Lung (tissue), 12 donors: ENCODE data around the gene JMJD8. TPM values are rescaled to one million over a fixed set of nuclear protein-coding genes. Genes with fewer than 3 reads are reported as not detected.

Source experiments
- ATAC-seq: fragments of 200-7000 bp; cut with Tn5 transposase; one replicate; pipeline ENCODE4 v1.9.1; 2020; ENCODE audit warnings: moderate number of reproducible peaks; ENCODE audit not compliant: insufficient read depth, low FRiP score
- DNase-seq, 3 donors: peaks; one replicate each; pipeline ENCODE4 v3.0.0-alpha.2; 2013 to 2017
- H3K27ac ChIP-seq, 2 donors: one replicate each; pipeline ENCODE4 v1.5.1; 2013; ENCODE audit warnings: mild to moderate bottlenecking in 2 of 2, moderate library complexity in 2 of 2, control low read depth in 1 of 2, inconsistent platforms in 1 of 2, low read depth in 1 of 2, low read length in 1 of 2
- H3K27me3 ChIP-seq, 3 donors: one replicate each; pipeline ENCODE4 v1.5.1; 2013; ENCODE audit warnings: low read length in 2 of 3; ENCODE audit not compliant: control insufficient read depth in 3 of 3, insufficient read depth in 3 of 3
- H3K36me3 ChIP-seq, 4 donors: one replicate each; pipeline ENCODE4 v1.5.1; 2013; ENCODE audit warnings: low read length in 4 of 4, mild to moderate bottlenecking in 1 of 4, moderate library complexity in 1 of 4; ENCODE audit not compliant: control insufficient read depth in 4 of 4, insufficient read depth in 4 of 4
- H3K4me1 ChIP-seq, 5 donors: one replicate each; pipeline ENCODE4 v1.5.1; 2013; ENCODE audit warnings: low read length in 5 of 5, mild to moderate bottlenecking in 2 of 5, moderate library complexity in 1 of 5; ENCODE audit not compliant: control insufficient read depth in 5 of 5, insufficient read depth in 5 of 5
- H3K4me3 ChIP-seq: one replicate; pipeline ENCODE4 v1.5.1; 2013; ENCODE audit warnings: mild to moderate bottlenecking, control low read depth, moderate library complexity
- H3K9ac ChIP-seq, 2 donors: one replicate each; pipeline ENCODE4 v1.5.1; 2013; ENCODE audit warnings: low read length in 2 of 2, control low read depth in 1 of 2; ENCODE audit not compliant: insufficient read depth in 1 of 2
- H3K9me3 ChIP-seq, 4 donors: one replicate each; pipeline ENCODE4 v1.5.1; 2013; ENCODE audit warnings: low read length in 3 of 4, mild to moderate bottlenecking in 1 of 4, moderate library complexity in 1 of 4; ENCODE audit not compliant: control insufficient read depth in 4 of 4, insufficient read depth in 3 of 4
- WGBS, 2 donors: extraction: QIAGEN DNeasy Blood & Tissue Kit; methylation state at CpG; one replicate each; pipeline ENCODE4 v1.1.7; 2013; 5-methylcytosine and 5-hydroxymethylcytosine counted together
- polyA plus RNA-seq, 2 donors: library from polyadenylated mRNA; stranded (reverse); fragments of 200-250 nt; gene quantifications; one replicate each; pipeline ENCODE4 v1.2.1, GENCODE V29; 2013
- total RNA-seq, 2 donors: library from RNA; depleted of rRNA in 1 of 2; stranded (reverse); fragments of >200 nt in 1 of 2; gene quantifications; one replicate each; pipeline ENCODE4 v1.2.1, GENCODE V29; 2014 to 2021
- TF ChIP-seq, protein P1 (sequence below): IDR thresholded peaks from 2 replicates; pipeline ENCODE4 v1.5.1; 2012; ENCODE audit warnings: mild to moderate bottlenecking; ENCODE audit errors: control extremely low read depth, extremely low read depth
- donor health status: control.
- donor health status: control.
- donor health status: Bipolar disorder and iron deficiency.
- donor health status: healthy.
- donor health status: DM: yes; HTN: yes; CAD: no.

Gene JMJD8
- total and polyA plus RNA-seq, 4 donors, result 32.5 to 90.3 (median 57.9) TPM

DNA sequence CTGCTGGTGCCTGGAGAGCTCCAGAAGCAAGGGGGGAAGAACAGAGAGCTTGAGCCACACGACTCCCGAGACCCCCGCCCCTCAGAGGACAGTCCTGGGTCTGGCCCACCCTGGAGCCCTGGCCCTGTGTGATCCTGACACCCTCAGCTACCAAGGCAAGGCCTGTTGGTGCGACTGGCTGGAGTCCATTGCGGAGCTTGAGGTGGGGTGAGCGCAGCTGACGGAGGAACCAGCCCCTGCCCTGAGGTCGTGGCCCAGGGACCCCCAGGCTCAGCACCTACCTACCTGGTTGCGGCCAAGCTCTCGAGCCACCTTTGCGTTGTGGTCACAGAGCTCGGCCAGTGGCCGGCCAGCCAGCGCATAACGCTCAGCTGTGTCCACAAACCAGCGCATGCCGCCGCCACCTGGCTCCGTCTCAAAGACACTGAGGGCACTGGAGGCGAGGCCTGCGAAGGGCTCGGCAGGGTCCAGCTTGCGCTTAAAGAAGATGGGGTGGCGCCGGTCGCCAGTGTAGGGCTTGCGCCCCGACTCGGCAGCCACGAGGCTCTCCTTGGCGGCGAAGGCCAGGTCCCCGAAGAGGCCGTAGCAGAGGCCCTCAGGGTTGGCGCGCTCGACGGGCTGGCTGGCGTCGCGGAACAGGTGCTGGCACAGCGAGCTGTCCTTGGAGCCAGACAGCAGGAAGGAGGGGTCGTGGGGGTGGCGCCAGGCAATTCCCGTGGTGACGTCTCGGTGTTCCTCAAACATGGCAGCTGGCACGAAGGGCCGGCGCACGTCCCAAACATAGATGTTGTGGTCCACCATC lies 2.5 kb upstream of the JMJD8 start:
- TF ChIP-seq, protein P1, sequence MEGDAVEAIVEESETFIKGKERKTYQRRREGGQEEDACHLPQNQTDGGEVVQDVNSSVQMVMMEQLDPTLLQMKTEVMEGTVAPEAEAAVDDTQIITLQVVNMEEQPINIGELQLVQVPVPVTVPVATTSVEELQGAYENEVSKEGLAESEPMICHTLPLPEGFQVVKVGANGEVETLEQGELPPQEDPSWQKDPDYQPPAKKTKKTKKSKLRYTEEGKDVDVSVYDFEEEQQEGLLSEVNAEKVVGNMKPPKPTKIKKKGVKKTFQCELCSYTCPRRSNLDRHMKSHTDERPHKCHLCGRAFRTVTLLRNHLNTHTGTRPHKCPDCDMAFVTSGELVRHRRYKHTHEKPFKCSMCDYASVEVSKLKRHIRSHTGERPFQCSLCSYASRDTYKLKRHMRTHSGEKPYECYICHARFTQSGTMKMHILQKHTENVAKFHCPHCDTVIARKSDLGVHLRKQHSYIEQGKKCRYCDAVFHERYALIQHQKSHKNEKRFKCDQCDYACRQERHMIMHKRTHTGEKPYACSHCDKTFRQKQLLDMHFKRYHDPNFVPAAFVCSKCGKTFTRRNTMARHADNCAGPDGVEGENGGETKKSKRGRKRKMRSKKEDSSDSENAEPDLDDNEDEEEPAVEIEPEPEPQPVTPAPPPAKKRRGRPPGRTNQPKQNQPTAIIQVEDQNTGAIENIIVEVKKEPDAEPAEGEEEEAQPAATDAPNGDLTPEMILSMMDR, result no peak
- no peak overlapping the region for H3K4me3 ChIP-seq
- DNase-seq (no peak), ATAC-seq (no peak)
- H3K9me3 ChIP-seq, result no peaks in the 10 kb centered on the region
- peaks cover 3 to 32% (median 21%) of the 10 kb centered on the region in 4 donors for H3K36me3 ChIP-seq
- H3K27ac ChIP-seq, result no peak overlapping the region
- WGBS, 2 donors, result 96% methylated on average over 51 of the region's 51 CpGs
- H3K27me3 ChIP-seq, result peaks cover 0 to 3% (median 3%) of the 10 kb centered on the region in 3 donors
- no peak overlapping the region for H3K9ac ChIP-seq
- H3K4me1 ChIP-seq, result peaks cover 11 to 37% (median 14%) of the 10 kb centered on the region in 5 donors

DNA sequence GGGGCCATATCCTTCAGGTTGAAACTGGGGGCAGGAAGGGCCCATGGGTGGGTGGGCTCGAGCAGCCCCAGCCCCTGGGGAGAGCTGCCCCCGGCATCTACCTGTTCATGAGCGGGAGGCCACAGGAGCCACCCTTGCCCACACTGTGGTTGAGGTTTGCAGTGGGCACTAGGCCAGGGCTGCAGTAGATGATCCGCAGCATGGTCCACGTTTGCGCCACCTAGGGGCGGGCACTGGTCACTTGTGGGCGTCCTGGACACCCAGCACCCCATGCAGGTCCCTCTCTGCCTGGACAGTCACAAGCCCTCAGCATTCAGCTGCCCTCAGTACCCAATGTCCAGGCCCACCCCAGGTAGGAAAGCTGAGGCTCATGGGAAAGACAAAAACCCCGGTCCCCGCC lies 1.8 kb upstream of the JMJD8 start:
- DNase-seq (no peak), ATAC-seq (no peak)
- peaks cover 0 to under 1% (median 0%) of the 10 kb centered on the region in 3 donors for H3K27me3 ChIP-seq
- H3K9ac ChIP-seq, result no peak overlapping the region
- H3K27ac ChIP-seq, result no peak overlapping the region
- TF ChIP-seq, protein P1, result no peak
- peaks cover 15 to 43% (median 19%) of the 10 kb centered on the region in 5 donors for H3K4me1 ChIP-seq
- H3K4me3 ChIP-seq, result no peak overlapping the region
- 72 to 73% methylated on average over 10 of the region's 10 CpGs for WGBS, 2 donors
- H3K9me3 ChIP-seq, result no peaks in the 10 kb centered on the region
- H3K36me3 ChIP-seq, result peaks cover 3 to 33% (median 23%) of the 10 kb centered on the region in 4 donors

- TF ChIP-seq, protein P1, result no peak
- Histone ChIP-seq H3K4me1 (peaks cover 15 to 41% (median 19%) of the 10 kb centered on the region in 5 donors), H3K4me3 (no peak overlapping the region), H3K9ac (no peak overlapping the region), H3K36me3 (peaks cover 3 to 33% (median 23%) of the 10 kb centered on the region in 4 donors), H3K27me3 (no peaks in the 10 kb centered on the region), H3K27ac (no peak overlapping the region), H3K9me3 (no peaks in the 10 kb centered on the region)
- DNase-seq (no peak), ATAC-seq (no peak)
- whole genome bisulfite sequencing, 2 donors, result 94 to 95% methylated on average over 61 of the region's 61 CpGs
These were observed 995 bp upstream of the JMJD8 start for GRCh38 chr16:684961-685696.
